Measurements from ENCODE around the gene SPTBN4.
"Not testable (repeated sequence)": the region's sequence is repeated elsewhere in the genome, so short reads cannot be mapped to it uniquely, and the experiment has no call there.

SPTBN4 gene

DNA sequence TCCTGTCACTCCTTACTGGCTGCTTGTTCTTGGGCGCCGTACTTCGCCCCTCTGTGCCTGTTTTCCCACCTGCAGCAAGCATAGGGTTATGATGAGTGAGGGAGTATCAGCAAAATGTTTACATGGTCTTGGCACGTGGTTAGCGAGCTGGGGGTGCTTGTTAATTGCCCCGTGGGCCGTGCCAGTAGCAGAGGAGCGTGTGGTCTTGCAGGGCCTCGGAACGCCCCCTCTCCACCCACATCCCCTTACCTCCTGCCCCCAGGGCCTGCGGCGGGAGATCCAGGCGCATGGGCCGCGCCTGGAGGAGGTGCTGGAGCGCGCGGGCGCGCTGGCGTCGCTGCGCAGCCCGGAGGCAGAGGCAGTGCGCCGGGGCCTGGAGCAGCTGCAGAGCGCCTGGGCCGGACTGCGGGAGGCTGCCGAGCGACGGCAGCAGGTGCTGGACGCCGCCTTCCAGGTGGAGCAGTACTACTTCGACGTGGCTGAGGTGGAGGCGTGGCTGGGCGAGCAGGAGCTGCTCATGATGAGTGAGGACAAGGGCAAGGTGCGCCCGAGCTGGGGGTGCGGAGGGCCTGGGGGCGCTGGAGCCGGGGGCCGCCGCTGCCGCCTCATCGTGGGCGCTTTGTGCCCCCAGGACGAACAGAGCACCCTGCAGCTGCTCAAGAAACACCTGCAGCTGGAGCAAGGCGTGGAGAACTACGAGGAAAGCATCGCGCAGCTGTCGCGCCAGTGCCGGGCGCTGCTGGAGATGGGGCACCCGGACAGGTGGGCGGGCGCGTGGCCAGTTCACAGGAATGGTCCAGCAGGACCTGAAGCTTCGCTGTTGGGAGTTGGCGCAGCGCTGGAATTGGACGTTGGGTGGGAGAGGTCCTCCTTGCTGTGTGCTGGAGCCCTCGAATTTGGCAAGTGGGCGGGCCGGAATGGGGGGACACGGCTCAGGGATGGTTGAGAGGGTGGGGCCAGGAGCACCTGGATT is 87.4 kb downstream of the SPTBN4 start:
- DNase-seq (ENCODE audit: low read depth, low spot score), result no peak
- no peak overlapping the region for H3K27ac ChIP-seq

- no peak for DNase-seq (ENCODE audit: low read depth, low spot score)
- H3K27ac ChIP-seq, result no peak overlapping the region
Measured at GRCh38 chr19:40555978-40556689, 89.3 kb downstream of the SPTBN4 start.

DNA sequence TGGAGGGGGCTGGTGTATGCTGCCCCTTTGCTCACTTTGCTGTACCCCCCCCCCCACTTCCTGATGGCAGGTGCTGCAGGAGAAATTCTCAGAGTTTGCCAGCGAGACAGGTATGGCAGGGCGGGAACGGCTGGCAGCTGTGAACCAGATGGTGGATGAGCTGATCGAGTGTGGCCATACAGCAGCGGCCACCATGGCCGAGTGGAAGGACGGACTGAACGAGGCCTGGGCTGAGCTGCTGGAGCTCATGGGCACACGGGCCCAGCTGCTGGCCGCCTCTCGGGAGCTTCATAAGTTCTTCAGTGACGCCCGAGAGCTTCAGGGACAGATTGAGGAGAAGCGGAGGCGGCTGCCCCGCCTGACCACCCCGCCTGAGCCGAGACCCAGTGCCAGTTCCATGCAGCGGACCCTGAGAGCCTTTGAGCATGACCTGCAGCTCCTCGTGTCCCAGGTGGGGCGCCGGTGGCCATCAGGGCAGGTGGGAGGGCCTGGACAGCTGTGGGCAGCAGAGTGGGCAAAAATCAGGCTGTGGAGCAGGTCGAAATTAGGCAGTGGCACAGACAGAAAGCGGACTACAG is 90.2 kb downstream of the SPTBN4 start:
- no peak for DNase-seq (ENCODE audit: low read depth, low spot score)

DNA sequence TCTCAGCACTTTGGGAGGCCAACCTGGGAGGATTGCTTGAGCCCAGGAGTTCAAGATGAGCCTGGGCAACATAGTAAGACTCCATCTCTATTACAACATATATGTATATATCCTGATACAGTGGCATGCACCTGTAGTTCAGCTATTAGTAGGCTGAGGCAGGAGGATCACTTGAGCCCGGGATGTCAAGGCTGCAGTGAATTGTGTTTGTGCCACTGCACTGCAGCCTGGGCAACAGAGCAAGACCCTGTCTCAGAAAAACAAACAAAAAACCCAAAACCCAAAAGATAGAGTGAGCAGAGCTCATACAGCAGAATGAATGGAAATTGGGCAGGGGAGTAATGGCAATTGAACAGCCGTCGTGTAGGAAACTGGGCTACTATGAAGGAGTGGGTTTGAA is 92.6 kb downstream of the SPTBN4 start:
- H3K27ac ChIP-seq, result no peak overlapping the region
- DNase-seq (ENCODE audit: low read depth, low spot score), result no peak

More for the DNA sequence above, 90.2 kb downstream of the SPTBN4 start:
- H3K27ac ChIP-seq, result no peak overlapping the region

DNA sequence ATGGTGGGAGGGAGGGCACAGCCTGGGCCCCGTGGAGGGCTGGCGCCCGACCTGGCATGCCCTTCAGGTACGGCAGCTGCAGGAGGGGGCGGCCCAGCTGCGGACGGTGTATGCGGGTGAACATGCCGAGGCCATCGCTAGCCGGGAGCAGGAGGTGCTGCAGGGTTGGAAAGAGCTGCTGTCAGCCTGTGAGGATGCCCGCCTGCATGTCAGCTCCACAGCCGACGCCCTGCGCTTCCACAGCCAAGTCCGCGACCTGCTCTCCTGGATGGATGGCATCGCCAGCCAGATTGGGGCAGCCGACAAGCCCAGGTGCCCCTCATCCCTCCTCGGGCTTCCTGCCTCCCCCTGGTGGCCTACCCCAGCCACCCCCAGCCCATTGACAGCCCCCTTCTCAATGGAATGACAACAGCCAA is 93.3 kb downstream of the SPTBN4 start:
- no peak overlapping the region for H3K27ac ChIP-seq
- DNase-seq (ENCODE audit: low read depth, low spot score), result no peak

- DNase-seq (ENCODE audit: low read depth, low spot score), result no peak
- no peak overlapping the region for H3K27ac ChIP-seq
Measured at GRCh38 chr19:40561947-40562346, 95.1 kb downstream of the SPTBN4 start.

DNA sequence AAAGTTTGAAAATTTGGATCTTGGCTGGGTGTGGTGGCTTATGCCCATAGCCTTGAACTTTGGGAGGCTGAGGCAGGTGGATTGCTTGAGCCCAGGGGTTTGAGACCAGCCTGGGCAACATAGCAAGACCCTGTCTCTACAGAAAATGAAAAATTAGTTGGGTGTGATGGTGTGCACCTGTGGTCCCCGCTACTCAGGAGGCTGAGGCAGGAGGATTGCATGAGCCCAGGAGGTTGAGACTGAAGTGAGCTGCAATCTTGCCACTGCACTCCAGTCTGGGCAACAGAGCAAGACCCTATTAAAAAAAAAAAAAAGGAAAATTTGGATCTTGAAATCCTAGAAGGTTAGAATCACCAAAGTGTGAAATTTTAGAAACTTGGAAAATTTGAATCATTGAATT is 97.7 kb downstream of the SPTBN4 start:
- H3K27ac ChIP-seq; DNase-seq (ENCODE audit: low read depth, low spot score): not testable (repeated sequence)

DNA sequence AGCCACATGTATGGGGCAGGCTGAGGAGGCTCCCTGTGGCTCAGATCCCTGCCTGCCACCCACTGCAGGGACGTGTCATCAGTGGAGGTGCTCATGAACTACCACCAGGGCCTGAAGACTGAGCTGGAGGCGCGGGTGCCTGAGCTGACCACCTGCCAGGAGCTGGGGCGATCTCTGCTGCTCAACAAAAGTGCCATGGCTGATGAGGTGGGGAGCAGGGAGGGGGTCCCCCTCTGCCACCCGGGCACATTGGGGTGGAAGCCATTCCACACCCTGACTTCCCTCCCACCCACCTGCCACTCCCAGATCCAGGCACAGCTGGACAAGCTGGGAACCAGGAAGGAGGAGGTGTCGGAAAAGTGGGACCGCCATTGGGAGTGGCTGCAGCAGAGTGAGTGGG is 98.6 kb downstream of the SPTBN4 start:
- DNase-seq (ENCODE audit: low read depth, low spot score), result no peak
- H3K27ac ChIP-seq, result no peak overlapping the region

GRCh38 chr19:40565910-40566495 is 99.2 kb downstream of the SPTBN4 start:
- no peak for DNase-seq (ENCODE audit: low read depth, low spot score)
- no peak overlapping the region for H3K27ac ChIP-seq

- no peak overlapping the region for H3K27ac ChIP-seq
- DNase-seq (ENCODE audit: low read depth, low spot score), result no peak
Measured at GRCh38 chr19:40567040-40567749, 100.4 kb downstream of the SPTBN4 start.

GRCh38 chr19:40567750-40568494 is 101.1 kb downstream of the SPTBN4 start:
- no peak for DNase-seq (ENCODE audit: low read depth, low spot score)
- no peak overlapping the region for H3K27ac ChIP-seq

- peak; percentile 95 for DNase-seq (ENCODE audit: low read depth, low spot score)
- H3K27ac ChIP-seq, result peak overlapping the region; percentile 79
Measured at GRCh38 chr19:40570313-40571004, 103.7 kb downstream of the SPTBN4 start.

- no peak for DNase-seq (ENCODE audit: low read depth, low spot score)
- H3K27ac ChIP-seq, result no peak overlapping the region
Measured at GRCh38 chr19:40571005-40571318, 104.2 kb downstream of the SPTBN4 start.

GRCh38 chr19:40571831-40572495 is 105.2 kb downstream of the SPTBN4 start:
- no peak overlapping the region for H3K27ac ChIP-seq
- no peak for DNase-seq (ENCODE audit: low read depth, low spot score)

GRCh38 chr19:40575326-40575725 is 108.5 kb downstream of the SPTBN4 start:
- no peak overlapping the region for H3K27ac ChIP-seq
- no peak for DNase-seq (ENCODE audit: low read depth, low spot score)

GRCh38 chr19:40576151-40576584 is 109.4 kb downstream of the SPTBN4 start:
- H3K27ac ChIP-seq, result no peak overlapping the region
- DNase-seq (ENCODE audit: low read depth, low spot score), result no peak

DNA sequence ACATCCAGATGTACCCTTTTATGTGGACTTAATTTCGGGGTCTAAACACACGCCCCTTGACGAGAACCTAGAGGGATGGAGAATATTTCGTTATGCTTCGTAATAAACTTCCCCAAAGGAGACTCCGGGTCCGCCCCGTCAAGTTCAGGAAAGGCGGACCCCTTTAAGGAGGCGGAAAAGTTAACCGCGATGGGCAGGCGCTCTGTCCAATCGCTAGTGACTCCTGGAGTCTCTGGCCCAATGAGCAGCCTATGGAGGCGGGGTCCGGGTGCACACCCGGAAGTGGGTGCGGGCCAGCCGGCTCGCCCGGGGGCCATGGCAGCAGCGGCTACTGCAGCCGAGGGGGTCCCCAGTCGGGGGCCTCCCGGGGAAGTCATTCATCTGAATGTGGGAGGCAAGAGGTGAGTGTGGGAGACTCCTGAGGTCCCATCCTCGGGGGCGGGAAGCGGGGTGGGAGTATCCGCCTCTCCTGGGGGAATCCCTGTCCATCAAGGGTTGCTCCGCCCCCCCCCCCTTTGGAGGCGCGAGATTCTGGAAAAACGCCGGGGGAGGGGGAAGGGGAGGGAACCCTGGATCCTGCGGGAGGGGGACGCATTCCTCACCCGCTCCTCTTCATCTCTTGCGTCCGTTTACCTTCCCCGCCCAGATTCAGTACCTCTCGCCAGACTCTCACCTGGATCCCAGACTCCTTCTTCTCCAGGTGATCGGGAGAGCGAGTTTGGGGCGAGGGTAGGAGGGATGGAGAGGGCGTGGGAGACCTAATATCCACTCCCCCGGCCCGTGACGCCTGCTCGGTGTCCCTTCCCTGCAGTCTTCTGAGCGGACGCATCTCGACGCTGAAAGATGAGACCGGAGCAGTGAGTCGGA is 110.0 kb downstream of the SPTBN4 start, which contains the start of gene SHKBP1:
TSS of gene SHKBP1 (plus strand) at position 289 of the 867 bp plus-strand sequence. CDS start at position 316, 27 bp downstream.
- DNase-seq (ENCODE audit: low read depth, low spot score), result peak; percentile 49
- H3K27ac ChIP-seq, result no peak within 1 kb of the TSS

Data from epithelial cell of prostate (primary cell).